ENCODE measurements around the gene AP2M1.

AP2M1 gene

DNA sequence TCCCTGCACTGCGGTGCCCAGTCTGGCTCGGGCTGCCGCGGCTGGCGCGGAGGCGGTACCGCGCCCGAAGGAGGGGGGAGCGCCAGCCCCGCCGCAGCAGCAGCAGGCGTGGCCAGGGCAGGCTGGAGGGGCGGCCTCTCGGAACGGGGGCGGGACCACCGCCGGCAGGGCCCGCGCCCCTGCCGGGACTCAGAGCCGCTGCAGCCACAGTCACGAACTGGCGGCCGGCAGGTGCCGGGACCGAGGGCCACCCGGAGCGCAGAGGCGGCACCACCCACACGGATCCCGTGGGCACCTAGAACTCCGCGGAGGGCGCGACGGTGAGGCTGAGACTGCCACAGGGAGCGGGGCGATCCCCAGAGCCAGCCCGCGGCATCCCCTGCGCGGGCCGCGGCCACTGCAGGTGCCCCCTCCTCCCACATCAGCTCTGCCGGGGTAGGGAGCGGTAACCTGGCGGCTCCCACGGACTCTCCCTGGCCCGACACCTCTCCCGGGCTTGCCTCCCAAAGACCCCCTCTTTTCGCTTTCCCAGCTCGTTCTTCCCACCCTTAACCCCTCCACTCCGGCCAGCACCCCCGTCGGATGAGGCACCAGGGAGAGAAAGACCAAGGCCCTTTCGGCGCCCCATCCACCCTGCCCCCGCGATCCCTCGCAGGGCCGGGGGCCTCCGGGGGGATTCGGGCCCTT, 54.9 kb downstream of the AP2M1 start, which contains the start of gene VWA5B2:
TSS of gene VWA5B2 (plus strand) at position 192 of the 687 bp plus-strand sequence. CDS start 944 bp downstream, outside the sequence.
- peak; percentile 60 to 78 (median 64) for DNase-seq

DNA sequence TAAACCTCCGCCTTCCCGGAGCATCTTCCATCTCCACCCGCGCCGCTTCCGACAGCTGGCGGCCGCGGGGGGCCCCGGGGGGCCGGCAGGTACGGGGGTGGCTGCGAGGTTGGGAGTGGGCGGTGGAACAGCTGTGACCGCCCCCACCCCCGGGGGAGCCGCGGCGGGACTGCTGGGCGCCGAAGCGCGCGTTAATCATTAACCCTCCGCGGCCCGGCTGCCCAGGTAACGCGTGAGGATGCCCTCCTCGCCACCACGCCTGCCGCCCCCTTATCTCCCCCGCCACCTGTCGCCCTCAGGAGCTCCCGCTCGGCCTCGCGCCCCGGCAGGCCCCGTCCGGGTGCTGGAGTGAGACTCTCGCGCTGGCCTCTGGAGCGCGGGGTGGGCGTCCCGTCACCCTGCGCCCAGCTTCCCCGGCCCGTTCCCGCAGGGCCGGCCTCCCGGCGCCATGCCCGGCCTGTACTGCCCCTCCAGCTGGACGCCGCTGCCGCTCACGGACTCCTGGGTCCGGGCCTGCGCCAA, 55.5 kb downstream of the AP2M1 start:
- peak in 2 of 3 donors; percentile 16 to 18 for DNase-seq

DNA sequence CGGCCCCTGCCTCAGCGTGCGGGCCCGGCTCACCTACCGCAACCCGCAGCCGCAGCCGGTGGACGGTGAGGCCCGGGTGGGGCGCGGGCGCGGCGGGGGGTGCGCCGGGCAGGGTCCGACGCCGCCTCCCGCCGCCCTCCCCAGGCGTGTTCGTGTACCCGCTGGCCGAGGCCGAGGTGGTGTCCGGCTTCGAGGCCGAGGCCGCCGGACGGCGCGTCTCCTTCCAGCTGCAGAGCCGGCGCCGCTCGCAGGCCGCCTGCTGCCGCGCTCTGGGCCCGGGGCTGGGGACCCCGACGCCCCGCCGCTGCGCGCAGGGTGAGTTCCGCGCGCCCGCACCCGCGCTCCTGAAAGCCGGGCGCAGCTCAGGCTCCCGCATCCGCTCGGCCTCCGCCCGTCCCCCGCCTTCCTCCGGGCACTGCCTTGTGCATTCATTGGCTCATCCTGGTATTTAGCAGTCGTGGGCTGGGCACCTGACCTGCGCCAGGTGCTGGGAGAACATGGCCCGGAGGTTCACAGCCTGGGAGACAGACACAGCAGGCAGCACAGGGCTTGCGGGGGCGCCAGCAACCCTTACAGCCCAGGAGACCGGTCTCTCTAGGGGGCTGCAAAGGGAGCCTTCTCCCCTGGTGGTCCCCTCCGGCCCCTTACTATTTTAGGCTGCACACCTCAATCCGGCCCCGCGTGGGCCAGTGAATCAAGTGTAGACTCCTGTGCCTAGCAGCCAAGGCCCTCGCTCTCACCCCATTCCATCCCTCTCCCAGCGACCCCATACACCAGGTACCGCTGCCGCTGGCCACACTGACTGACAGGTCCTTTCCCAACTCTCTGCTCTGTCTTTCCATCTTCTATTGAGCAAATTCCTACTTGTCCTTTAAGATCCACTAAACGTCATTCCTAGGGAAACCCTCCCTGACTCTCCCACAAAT, 56.2 kb downstream of the AP2M1 start:
- DNase-seq = peak in 2 of 3 donors; percentile 10 to 12

DNA sequence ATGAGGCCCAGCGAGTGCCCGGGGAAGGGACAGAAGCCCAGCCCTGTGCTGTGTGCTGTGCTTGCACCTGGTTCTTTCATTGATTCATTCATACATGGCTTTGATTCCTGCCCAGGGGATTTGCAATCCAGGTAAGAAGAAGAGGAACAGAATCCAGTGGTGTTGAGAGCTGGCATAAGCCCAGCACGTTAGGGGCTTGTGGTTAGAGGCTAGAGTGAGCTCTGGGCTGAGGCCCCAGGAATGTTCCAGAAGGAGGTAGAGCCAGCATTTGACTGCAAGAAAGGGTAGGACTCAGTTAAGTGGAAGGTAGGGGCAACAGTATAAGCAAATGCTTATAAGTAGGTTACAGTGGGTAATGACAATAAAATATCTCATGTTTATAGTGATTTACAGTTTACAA, 57.0 kb downstream of the AP2M1 start:
- no peak for DNase-seq

DNA sequence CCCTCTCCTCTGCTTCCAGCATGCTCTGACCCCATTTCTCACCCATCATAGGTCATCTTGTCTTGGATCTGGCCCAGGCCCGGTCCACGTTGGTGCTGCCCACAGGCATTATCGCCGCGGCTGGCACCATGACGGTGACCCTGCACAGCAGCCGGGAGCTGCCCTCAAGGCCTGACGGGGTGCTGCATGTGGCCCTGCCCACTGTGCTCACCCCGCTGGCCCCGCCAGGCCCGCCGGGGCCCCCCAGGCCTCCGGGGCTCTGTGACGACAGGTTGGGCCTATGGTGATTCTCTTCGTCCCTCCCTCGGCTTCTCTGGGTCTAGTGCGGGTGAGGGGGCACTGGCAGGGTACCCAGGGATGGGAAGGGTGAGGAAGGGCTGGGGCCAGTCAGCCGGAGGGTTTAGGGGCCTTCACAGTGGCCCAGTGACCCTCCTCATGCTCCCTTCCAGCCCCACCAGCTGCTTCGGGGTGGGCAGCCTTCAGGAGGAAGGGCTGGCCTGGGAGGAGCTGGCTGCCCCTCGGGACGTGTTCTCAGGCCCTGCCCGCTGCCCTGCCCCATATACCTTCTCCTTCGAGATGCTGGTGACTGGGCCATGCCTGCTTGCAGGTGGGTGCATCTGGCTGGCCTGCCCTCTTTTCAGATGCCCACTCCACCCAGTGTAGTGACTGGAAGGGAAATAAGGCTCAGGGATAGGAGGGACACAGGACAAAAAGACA, 58.6 kb downstream of the AP2M1 start:
- no peak for DNase-seq

All from suppressor macrophage treated with lipopolysaccharide for 1 hour (primary cell).